NCI-H524 (cell line): ENCODE measurements around the gene CD2.

Experiments
- DNase-seq, 2 experiments: peaks; one replicate each; lab custom pipeline; 2025; lab: John Stamatoyannopoulos, UW

CD2 gene

DNA sequence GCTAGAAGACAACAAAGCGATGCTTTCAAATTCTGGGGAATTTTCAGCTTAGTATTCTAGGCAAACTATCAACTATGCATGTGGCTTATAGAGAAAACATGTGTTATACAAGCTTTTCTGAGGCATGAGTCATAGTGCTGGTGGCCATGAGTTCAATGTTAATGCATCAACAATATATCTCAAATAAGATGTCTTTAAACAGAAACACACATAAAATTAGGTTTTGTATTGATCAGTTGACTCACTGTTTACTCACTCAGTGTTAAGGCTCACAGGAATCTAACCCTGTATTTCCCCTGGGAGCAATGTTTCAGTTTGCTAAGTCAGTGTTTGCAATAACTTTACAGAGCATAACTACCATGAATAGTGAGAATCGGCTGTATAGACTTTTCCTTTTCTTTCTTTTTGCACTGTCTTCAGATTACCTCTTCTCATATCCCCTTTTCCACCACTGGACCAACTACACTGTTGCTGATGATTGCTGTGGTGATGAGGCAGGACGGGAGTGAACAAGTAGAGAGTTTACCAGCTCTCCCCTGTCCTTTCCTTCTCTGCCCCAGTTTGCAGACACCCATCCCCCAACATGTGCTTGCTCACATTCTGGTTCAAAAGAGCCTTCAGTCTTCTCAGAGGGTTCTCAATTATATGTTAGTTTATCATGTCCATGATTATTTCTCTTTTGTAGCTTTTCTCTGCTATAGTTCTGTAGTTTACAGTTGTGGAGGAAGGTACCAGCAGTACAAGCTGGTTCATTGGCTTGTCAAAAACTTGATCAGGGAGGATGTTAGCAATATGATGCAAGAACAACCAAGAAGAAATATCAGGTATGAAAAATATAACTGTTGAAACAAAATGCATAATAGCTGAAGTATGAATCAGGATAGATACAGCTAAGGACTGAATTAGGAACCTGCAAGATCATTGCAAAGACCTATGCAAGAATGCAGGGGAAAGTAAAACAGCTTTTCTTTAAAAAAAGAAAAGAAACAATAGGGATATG lies 23.9 kb downstream of the CD2 start:
- no peak for DNase-seq

DNA sequence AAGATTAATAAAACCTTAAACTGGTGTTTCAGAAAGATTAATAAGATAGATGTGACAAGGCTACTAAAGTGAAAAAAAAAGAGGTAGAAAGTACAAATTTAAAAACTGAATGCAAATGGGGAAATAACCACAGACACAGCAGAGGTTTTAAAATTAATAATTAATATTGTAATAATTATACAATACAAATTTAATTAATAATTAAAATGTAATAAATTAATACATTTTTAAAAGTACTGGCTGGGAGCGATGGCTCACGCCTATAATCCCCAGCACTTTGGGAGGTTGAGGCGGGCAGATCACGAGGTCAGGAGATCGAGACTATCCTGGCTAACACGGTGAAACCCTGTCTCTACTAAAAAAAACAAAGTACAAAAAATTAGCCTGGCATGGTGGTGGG lies 26.8 kb downstream of the CD2 start:
- DNase-seq, result no peak

DNA sequence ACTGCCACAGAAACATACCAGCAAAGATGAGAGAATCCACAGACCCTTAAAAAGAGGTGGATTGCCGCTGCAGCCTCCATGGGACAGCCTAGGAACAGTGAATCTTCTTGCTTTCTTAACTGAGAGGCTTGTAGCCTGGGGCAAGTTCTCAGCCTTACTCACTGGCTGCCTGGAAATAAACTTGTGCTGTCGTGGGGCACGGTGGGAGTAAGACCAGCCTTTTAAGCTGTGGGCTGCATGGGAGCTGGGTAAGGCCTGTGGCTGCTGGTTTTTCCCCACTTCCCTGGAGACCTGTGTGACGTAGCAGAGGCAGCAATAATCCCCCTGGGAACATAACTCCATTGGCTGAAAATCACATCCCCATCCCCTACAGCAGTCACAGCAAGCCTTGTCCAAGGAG lies 30.8 kb downstream of the CD2 start:
- no peak for DNase-seq

DNA sequence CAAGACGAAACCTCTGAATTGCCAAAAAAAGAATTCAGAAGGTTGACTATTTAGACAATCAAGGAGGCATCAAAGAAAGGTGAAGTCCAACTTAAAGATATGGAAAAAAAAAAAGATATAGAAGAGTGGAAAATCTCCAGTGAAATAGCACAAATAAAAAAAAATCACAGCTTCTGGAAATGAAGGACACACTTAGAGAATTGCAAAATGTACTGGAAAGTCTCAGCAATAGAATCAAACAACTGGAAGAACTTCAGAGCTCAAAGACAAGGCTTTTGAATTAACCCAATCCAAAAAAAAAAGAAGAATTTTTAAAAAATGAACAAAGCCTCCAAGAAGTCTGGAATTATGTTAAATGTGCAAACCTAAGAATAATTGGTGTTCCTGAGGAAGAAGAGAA lies 31.8 kb downstream of the CD2 start:
- DNase-seq, result no peak

DNA sequence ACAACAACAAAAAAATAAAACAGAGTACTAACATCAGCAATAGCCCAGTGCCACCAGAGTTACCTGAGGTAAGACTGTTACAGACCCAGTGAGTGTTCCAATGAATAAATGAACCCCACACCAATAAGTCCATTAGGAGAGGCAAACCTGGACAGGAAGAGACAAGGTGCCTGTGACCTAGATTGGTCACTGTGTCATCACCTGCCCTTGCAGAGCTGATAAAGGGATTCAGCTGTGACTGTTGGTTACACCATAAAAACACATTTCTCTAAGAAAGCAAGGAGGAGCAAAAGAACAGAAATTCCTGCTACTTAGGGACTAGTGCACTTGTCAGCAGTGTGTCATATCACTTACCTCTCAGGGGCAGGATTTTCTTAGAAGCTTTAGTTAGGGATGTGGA lies 37.5 kb downstream of the CD2 start:
- DNase-seq, result no peak

DNA sequence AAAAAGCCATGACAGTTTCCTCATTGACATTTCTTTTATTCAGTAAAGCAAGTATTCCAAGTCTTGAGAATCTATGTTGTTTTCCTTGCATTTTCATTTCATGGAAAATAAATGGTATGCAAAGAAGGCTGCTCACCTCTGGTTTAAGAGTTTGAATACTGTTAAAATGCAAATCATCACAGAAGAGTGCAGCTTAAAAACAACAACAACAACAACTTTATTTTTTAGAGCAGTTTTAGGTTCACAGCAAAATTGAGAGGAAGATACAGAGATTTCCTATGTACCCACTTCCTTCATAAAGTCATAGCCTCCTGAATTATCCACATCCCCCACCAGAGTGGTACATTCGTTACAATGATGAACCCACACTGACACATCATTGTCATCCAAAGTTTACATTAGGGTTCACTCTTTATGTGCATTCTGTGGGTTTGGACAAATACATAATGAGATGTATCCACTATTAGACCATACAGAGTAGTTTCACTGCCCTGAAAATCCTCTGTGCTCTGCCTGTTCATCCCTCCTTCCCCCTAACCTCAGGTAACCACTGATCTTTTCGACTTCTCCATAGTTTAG lies 39.2 kb downstream of the CD2 start:
- no peak for DNase-seq

DNA sequence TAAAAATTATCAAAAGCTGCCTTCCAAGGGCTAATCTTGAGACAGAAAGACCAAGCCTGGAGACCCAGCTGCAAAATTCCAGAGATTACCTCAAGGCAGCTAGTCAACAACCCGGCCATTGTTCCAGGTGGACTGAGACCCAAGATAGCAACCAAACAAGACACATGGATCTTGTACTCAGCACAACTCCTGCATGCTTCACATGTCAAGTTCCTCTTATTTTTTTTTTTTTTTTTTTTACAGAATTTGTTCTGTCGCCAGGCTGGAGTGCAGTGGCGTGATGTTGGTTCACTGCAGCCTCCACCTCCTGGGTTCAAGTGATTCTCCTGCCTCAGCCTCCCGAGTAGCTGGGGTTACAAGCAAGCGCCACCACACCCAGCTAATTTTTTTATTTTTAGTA lies 40.1 kb downstream of the CD2 start:
- DNase-seq, result no peak

DNA sequence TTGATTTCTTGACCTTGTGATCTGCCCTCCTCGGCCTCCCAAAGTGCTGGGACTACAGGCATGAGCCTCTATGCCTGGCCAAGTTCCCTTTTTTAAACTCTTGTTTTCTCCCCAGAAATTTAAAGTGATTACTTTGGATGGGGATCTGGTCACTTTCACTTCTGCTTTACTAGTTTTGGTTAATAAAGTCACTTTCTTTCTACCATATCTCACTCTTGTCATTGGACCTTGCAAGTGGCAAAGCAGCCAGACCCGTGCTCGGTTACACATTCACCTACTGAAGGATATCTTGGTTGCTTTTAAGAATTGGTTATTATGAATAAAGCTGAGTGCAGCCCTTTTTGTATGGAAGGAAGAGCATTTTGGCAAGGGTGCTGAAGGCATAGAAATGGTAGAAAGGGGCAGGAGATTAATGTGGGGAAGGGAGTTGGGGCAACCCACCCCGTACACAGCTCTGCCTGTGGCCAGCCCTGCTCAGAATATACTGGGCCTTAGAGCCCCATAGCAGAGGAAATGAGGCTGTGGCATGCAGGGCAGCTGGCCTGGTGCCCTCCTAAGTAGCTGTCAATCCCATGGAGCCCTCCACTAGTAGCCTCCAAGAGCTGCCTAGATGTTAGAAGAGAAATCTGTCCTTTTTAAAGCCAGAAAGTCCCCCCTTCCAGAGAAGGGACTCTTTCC lies 40.7 kb downstream of the CD2 start:
- no peak for DNase-seq

DNA sequence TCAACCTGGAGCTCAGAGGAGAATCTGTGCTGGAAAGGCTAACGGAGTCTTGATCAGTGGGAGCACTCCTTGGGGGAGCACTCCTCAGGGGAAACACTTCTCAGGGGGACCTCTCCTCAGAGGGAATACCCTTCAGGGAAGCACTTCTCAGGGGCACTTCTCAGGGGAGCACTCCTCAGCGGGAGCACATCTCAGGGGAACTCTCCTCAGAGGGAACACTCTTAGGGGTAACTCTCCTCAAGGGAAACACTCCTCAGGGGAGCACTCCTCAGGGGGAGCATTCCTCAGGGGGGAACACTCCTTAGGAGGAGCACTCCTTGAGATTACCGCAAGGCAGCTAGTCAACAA lies 41.2 kb downstream of the CD2 start:
- DNase-seq, result no peak

DNA sequence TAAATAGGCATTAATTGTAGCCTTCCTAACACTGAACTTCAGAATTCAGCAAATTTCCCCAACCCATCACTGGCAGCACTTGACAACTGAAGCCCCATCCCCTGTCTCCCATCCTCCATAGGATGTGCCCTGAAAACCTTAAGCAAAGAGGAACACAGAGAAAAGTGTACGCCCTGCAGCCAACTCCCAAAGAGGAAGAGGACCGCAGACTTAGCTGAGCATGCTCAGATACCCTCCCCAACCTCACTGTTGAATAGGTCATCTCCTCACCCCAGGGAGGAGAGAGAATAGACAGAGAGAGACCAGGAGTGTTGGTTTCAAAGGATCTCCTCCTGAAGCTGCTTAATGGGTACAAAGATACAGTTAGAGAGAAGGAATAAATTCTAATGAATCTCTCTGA lies 50.5 kb downstream of the CD2 start:
- no peak for DNase-seq

DNA sequence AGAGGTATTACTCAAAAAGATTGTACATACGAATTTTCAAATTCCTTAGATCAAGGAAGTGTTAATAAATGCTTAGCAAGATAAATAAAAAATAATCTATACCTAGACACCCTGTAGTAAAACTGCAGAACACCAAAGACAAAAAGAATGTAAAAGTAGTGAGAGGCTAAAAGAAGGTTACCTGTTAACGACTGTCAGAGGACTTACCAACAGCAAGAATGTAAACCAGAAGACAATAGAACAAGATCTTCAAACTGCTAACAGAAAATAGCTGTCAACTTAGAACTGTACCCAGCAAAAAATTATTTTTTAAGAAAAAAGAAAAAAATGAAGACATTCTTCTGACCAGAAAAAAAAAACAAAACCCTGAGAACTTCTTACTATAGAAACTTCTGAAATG lies 51.2 kb downstream of the CD2 start:
- DNase-seq, result no peak

DNA sequence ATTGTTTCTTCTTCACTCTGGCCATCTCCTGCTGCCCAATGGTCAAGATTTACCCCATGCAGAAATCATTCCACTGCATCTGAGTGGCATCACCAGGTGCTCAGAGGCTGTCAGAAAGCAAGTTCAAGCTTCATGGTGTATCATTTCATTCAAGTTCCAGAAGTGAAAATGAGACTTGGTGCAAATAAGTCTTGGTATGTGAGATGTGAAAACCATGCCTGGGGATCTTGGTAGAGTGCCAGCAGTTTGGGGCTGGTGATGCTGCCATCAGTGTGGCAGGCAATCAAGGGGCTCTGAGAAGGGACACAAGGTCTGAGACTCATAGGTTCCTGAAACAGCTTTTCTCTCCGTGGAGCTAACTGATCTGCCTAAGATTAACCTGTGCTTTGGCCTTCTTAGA lies 52.0 kb downstream of the CD2 start:
- DNase-seq, result no peak

DNA sequence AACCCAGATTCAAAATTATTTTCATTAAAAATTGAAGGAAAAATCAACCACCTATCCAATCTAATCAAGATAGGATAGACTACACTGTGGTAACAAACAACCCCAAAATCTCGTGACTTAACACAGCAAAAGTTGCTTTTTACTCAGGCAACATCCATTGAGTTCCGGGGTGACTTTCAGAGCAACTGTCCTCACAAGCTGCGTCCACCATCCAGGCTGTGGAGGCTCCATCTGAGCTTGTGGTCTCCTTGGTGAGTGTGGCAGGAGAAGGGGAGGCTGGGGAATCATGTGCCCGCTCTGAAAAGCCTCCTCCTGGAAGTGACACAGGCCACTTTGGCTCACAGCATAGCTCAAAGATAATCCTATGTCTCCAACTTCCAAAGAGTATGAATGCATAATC lies 52.4 kb downstream of the CD2 start:
- DNase-seq, result no peak

DNA sequence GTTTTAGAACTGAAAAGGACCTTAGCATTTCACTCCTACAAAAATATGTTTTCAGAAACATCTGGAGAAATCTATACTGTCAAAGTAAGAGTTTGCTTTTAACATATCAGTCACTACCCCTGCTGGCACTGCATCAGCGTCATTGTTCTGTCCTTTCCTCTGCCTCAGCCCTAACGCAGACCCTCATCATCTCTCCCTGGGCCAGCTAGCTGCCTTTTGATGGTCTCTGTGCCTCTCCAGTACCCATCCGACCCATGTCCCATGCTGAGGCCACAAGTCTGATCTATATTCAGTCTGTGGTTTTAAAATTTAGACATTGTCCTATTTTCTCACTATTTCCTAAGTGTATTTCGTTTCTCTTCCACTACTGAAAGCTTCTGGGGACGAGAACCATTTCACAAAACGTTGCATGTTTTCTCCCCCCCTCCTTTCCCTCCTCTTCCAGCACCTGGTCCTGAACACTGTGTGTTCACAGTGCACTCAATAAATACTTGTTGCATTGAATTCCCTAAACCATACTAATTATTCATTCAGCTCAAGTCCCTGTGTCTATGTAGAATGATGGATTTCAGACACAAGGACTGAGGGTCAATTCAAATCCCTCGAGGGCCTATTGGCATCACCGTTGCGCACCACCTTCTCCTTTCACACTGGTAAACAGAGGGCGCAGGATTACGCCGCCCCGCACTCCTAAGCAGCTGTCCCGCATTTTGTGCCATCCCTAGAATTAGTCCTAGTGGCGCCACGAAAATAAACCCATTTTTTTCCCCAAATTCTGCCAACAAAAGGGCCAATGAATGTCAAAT lies 53.4 kb downstream of the CD2 start:
- DNase-seq, result no peak

DNA sequence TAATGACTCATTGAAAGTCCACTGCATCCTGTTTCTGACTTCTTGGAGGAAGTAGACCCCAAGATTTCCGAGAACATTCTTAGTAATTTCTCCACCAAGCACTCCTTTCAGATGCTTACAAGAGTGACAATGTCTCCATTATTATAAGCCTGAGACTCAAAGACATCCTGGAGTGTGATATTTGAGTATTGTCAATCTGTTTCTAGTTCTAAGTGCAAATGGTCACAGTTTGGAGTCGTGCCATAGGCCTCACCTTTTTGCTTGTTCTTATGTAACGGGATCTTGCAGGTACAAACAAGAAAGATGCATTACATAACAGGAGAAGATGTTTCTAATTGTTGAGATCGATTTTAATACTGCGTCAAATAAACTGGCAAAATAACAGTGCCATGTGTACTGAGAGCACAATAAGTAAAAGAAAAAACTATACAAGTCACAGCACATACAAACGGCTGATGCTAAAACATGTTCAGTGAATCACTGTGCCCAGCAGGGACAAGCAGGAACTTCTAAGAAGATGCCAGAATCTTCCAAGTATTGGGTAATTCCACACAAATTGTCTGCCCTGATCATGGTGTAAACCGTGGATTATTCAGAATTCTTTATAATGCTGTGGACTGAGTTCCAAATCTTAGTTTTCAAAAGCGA lies 54.1 kb downstream of the CD2 start:
- no peak for DNase-seq

DNA sequence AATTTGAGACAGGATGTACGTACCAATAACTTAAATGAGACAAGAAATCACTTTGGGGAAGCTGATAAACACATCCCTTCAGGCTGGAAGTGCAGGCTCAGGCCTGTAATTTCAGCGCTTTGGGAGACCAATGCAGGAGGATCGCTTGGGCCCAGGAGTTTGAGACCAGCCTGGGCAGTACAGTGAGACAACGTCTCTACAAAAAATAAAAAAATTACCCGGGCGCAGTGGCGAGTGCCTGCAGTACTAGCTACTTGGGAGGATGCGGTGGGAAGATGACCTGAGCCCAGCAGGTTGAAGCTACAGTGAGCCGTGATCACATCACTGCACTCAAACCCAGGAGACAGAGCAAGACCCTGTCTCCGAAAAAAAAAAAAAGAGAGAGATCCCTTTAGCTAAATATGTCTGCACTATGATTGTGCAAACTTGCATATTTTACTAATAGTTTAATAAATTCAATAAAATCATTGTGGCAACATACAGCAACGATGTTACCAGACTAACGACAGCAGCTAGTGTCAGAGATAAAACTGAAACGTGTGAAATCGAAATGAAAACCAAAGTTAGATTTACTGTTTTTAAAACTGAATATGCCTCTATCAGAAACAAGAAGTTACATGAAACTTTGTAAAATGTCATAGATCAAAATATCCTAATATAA lies 54.7 kb downstream of the CD2 start:
- no peak for DNase-seq

DNA sequence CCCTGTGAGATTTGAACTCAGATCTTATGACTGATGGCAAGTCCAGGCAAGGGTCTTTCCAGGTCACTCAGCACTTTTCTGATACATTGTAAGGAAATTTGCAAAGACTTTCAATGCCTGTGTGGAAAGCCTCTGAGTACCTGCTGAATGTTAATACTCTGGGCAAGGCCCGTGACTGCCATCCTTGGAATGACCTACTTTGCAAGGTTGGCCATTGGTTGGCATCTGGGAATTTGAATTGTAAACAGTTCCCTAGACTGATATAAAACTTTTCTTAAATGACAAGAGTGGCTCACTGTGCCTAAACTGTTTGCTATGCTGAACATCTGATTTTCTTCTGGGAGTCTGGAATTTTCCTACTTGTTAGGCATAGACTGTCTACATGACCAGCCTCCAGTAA lies 57.1 kb downstream of the CD2 start:
- no peak for DNase-seq

DNA sequence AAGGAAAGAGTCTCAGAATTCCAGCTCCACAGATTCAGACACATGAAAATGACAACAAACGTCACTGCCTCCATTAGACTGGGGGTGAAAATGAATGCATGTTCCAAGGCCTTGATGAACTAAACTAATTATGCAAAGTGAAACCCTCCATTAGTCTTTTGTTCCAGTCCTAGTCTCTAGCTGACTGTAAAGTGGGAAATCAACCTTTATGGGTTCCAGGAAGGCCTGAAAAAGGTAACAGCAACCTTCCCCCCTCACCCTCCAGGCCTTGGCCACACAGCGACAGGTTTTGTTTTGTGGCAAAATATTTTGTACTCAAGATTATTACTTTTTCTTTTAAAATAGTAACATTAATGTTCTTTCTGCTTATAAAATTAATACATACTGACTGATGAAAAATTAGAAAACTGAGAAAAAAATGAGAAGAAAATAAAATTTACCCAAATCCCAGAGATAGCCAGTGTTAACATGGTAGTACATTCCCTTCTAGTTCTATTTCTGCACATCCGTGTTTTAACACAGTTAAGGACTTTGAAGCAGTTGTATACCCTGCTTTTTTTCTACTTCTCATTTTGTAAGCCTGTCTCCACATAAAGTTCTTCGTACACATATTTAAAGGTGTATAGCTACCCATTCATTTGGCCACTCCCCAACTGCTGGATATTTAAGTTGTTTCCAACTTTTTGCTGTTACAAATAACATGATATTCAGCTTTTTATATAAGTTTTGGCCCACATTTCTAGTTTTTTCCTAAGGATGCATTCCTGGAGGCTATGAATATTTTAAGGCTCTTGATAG lies 60.9 kb downstream of the CD2 start:
- no peak for DNase-seq

DNA sequence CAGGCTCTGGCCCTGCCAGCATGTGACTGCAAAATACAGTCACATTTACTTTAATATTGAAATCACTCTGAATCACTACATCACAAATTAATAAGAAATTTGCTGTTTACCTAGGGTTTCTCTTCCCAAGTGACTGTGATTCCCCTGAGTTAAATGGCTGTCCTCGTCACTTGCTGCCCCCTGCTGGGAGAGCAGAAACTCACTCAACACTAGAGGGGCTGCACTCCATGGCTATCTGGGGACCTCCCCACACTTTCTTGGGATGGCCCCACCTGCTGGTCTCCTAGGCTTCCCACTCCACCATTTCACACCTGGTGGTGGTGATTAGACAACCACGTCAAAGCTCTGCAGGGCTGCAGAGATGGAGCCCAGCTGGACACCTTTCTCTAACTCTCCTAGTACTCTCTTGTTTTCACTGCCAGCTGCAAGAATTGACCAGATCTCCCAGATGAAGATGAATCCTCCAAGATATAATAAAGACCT lies 63.4 kb downstream of the CD2 start:
- DNase-seq, result peak; percentile 69 to 74
